ENCODE data around the gene NCK2. TPM values are rescaled to one million over a fixed set of nuclear protein-coding genes. Genes with fewer than 3 reads are reported as not detected.

Gene NCK2
- total and polyA plus RNA-seq, 2 of the 4 experiments (the other 2 are of a cell fraction) = 15.8 to 22.2 TPM

DNA sequence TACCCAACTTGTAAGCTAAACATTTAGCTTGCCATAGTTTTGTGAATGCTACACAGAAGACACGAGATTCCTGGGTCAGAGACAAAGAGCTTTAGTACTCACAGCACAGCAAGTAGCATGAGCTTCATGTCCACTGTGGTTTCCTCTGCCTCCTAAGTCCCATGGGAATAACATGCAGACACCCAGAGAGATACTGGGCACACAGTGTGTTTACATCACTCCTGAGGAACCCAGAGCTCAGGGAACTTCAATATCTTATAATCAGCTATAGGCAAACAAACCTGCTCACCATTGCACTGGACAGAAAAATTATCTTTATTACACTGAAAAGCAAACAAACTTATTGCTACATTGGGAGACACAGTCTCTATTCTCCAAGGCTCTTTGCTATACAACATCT, 14.5 kb upstream of the NCK2 start:
- H3K14ac ChIP-seq (replicated peaks; ENCODE audit: low read depth, low read length) = no peak overlapping the region
- H2BK20ac ChIP-seq (ENCODE audit: low read depth, low read length) = no peak overlapping the region
- no peak overlapping the region for H3K4ac ChIP-seq (ENCODE audit: low read depth, low read length)
- no peaks in the 10 kb centered on the region for H3K4me1 ChIP-seq (ENCODE audit: control insufficient read depth, insufficient read depth, low read length)
- no peak for DNase-seq
- no peak overlapping the region for H2BK15ac ChIP-seq (ENCODE audit: low read depth, low read length)
- no peak overlapping the region for H3K18ac ChIP-seq (ENCODE audit: low read depth, low read length)
- ATAC-seq (ENCODE audit: low read depth) = no peak
- H3K27ac ChIP-seq (ENCODE audit: insufficient read depth, low read length) = no peak overlapping the region
- H3K9me1 ChIP-seq (ENCODE audit: insufficient read depth, low read length) = 0 out of 2 replicates have a peak, but pooled peaks cover 2% of the 10 kb centered on the region
- no peaks in the 10 kb centered on the region for H3K36me3 ChIP-seq (ENCODE audit: control insufficient read depth, insufficient read depth, low read length)
- TF ChIP-seq, protein P1, sequence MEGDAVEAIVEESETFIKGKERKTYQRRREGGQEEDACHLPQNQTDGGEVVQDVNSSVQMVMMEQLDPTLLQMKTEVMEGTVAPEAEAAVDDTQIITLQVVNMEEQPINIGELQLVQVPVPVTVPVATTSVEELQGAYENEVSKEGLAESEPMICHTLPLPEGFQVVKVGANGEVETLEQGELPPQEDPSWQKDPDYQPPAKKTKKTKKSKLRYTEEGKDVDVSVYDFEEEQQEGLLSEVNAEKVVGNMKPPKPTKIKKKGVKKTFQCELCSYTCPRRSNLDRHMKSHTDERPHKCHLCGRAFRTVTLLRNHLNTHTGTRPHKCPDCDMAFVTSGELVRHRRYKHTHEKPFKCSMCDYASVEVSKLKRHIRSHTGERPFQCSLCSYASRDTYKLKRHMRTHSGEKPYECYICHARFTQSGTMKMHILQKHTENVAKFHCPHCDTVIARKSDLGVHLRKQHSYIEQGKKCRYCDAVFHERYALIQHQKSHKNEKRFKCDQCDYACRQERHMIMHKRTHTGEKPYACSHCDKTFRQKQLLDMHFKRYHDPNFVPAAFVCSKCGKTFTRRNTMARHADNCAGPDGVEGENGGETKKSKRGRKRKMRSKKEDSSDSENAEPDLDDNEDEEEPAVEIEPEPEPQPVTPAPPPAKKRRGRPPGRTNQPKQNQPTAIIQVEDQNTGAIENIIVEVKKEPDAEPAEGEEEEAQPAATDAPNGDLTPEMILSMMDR (conservative IDR thresholded peaks at IDR 0.05; ENCODE audit: low read depth, low read length) = no peak
- TF ChIP-seq POLR2A (IDR thresholded peaks at IDR 0.05; ENCODE audit: low read depth, low read length) = no peak
- TF ChIP-seq MAFK (IDR thresholded peaks at IDR 0.05; ENCODE audit: low read depth, low read length) = no peak
- no peak for TF ChIP-seq MAZ (IDR thresholded peaks at IDR 0.05; ENCODE audit: borderline replicate concordance, low read depth, low read length)
- TF ChIP-seq BHLHE40 (IDR thresholded peaks at IDR 0.05; ENCODE audit: low read depth, low read length) = no peak
- no peak for TF ChIP-seq CEBPB (IDR thresholded peaks at IDR 0.05; ENCODE audit: low read depth, low read length)
- no peak for TF ChIP-seq MXI1 (IDR thresholded peaks at IDR 0.05; ENCODE audit: borderline replicate concordance, low read depth, low read length)
- TF ChIP-seq, protein P2, sequence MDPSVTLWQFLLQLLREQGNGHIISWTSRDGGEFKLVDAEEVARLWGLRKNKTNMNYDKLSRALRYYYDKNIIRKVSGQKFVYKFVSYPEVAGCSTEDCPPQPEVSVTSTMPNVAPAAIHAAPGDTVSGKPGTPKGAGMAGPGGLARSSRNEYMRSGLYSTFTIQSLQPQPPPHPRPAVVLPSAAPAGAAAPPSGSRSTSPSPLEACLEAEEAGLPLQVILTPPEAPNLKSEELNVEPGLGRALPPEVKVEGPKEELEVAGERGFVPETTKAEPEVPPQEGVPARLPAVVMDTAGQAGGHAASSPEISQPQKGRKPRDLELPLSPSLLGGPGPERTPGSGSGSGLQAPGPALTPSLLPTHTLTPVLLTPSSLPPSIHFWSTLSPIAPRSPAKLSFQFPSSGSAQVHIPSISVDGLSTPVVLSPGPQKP (IDR thresholded peaks at IDR 0.05; ENCODE audit: borderline replicate concordance, low read depth, low read length) = no peak
- H2AK9ac ChIP-seq (replicated peaks; ENCODE audit: low read depth, low read length, poor library complexity) = no peak overlapping the region
- H2BK120ac ChIP-seq (ENCODE audit: low read depth, low read length) = no peak overlapping the region
- H3K4me2 ChIP-seq (ENCODE audit: low read depth, low read length) = no peak overlapping the region
- H2AK5ac ChIP-seq (ENCODE audit: low read depth, low read length) = no peak overlapping the region
- no peaks in the 10 kb centered on the region for H4K20me1 ChIP-seq (ENCODE audit: insufficient read depth, low read length)
- ChIA-PET POLR2A (ENCODE audit: unreplicated experiment) (no interaction called here), CTCF (no interaction called here)
- H3K23ac ChIP-seq (ENCODE audit: low read depth, low read length) = no peak overlapping the region
- H2BK5ac ChIP-seq (ENCODE audit: low read depth, low read length, poor library complexity, severe bottlenecking) = no peak overlapping the region
- no peak overlapping the region for H4K91ac ChIP-seq (ENCODE audit: insufficient read depth, low read depth, low read length)
- H4K8ac ChIP-seq (ENCODE audit: low read depth in 2 of 2, low read length in 2 of 2) = no peak overlapping the region
- no TSS peak for BruUV-seq (replicated peaks)
- H2AFZ ChIP-seq (replicated peaks; ENCODE audit: low read length, poor library complexity) = no peak overlapping the region
- no peak overlapping the region for H3K56ac ChIP-seq (ENCODE audit: extremely low read depth, insufficient read depth, low read length)
- no peak overlapping the region for H3K4me3 ChIP-seq (ENCODE audit: insufficient read depth, low read depth, low read length)
- peaks cover 6% of the 10 kb centered on the region for H3K9me3 ChIP-seq (ENCODE audit: control insufficient read depth, insufficient read depth, low read length)
- in situ Hi-C loops (cut with MboI; ENCODE audit: low sequenced_read_pairs) (no loop called here), intact Hi-C loops (cut with micrococcal nuclease) (no loop called here), dilution Hi-C loops (cut with HindIII; ENCODE audit: low sequenced_read_pairs, unreplicated experiment) (no loop called here)
- WGBS, 2 experiments (ENCODE audit: extremely low coverage in 2 of 2, insufficient read length in 1 of 2) = 40% methylated on average over 1 of the region's 1 CpG; no CpG with 5 or more reads in 1 of the 2 experiments
- no peaks in the 10 kb centered on the region for H3K79me1 ChIP-seq (ENCODE audit: low read depth in 1 of 2, low read length in 2 of 2)
- no peak overlapping the region for H4K5ac ChIP-seq (ENCODE audit: low read depth, low read length)
- no peak overlapping the region for H3K9ac ChIP-seq (ENCODE audit: low read depth, low read length)
- peaks cover 18% of the 10 kb centered on the region for H3K27me3 ChIP-seq (ENCODE audit: control insufficient read depth, insufficient read depth, low read length)

Measured in IMR-90 (cell line).